HEK293T (cell line): Measurements from ENCODE around the gene OGA.
A peak's percentile ranks its signal among the peaks of the same experiment; 100 is the strongest.

ENCODE experiments used
- CTCF ChIA-PET: fragments of 350-600 bp; formaldehyde crosslinking; extraction: SDS; loops from one replicate; lab custom pipeline; 2021; ENCODE audit warnings: antibody characterized with exemption, inconsistent platforms; lab: Yijun Ruan, JAX
- POLR2A ChIA-PET: fragments of 350-600 bp; formaldehyde crosslinking; extraction: SDS; loops from one replicate; lab custom pipeline; 2020; ENCODE audit warnings: antibody characterized with exemption, inconsistent platforms; lab: Yijun Ruan, JAX
- DNase-seq: peaks from one replicate; pipeline ENCODE4 v3.0.0; 2012; ENCODE audit warnings: mixed read lengths; ENCODE audit errors: extremely low spot score
- ARNT ChIP-seq: fragments of 450-650 bp; IDR thresholded peaks from 2 replicates; pipeline ENCODE4 v1.6.1; 2017; ENCODE audit warnings: mild to moderate bottlenecking
- BHLHE40 ChIP-seq: fragments of 450-650 bp; IDR thresholded peaks from 2 replicates; pipeline ENCODE4 v1.6.1; 2016; ENCODE audit warnings: mild to moderate bottlenecking, moderate library complexity, borderline replicate concordance
- CTBP1 ChIP-seq: fragments of 450-650 bp; IDR thresholded peaks from 2 replicates; pipeline ENCODE4 v1.6.1; 2016; ENCODE audit warnings: borderline replicate concordance
- ELF4 ChIP-seq: fragments of 450-650 bp; IDR thresholded peaks from 2 replicates; pipeline ENCODE4 v1.6.1; 2017; ENCODE audit warnings: antibody characterized with exemption
- FOXA1 ChIP-seq: fragments of 450-650 bp; IDR thresholded peaks from 2 replicates; pipeline ENCODE4 v1.6.1; 2016; ENCODE audit warnings: mild to moderate bottlenecking
- FOXK2 ChIP-seq: fragments of 450-650 bp; IDR thresholded peaks from 2 replicates; pipeline ENCODE4 v1.6.1; 2016; ENCODE audit warnings: mild to moderate bottlenecking
- FOXM1 ChIP-seq: fragments of 450-650 bp; IDR thresholded peaks from 2 replicates; pipeline ENCODE4 v1.6.1; 2017; ENCODE audit warnings: mild to moderate bottlenecking, borderline replicate concordance
- HDGF ChIP-seq: fragments of 450-650 bp; IDR thresholded peaks from 2 replicates; pipeline ENCODE4 v1.6.1; 2017; ENCODE audit warnings: antibody characterized with exemption, borderline replicate concordance
- L3MBTL2 ChIP-seq: fragments of 450-650 bp; conservative IDR thresholded peaks from 2 replicates; pipeline ENCODE4 v1.6.1; 2016; ENCODE audit warnings: mild to moderate bottlenecking
- LEF1 ChIP-seq: fragments of 450-650 bp; IDR thresholded peaks from 2 replicates; pipeline ENCODE4 v1.6.1; 2017; ENCODE audit warnings: mild to moderate bottlenecking, borderline replicate concordance
- NFRKB ChIP-seq: fragments of 450-650 bp; IDR thresholded peaks from 2 replicates; pipeline ENCODE4 v1.6.1; 2016; ENCODE audit warnings: mild to moderate bottlenecking, moderate library complexity
- PKNOX1 ChIP-seq: fragments of 450-650 bp; IDR thresholded peaks from 2 replicates; pipeline ENCODE4 v1.6.1; 2016
- SP1 ChIP-seq: fragments of 450-650 bp; IDR thresholded peaks from 2 replicates; pipeline ENCODE4 v1.6.1; 2017
- SUZ12 ChIP-seq: fragments of 450-650 bp; IDR thresholded peaks from 2 replicates; pipeline ENCODE4 v1.6.1; 2016; ENCODE audit warnings: mild to moderate bottlenecking
- TARDBP ChIP-seq: fragments of 450-650 bp; IDR thresholded peaks from 2 replicates; pipeline ENCODE4 v1.6.1; 2016
- ZNF384 ChIP-seq: fragments of 450-650 bp; IDR thresholded peaks from 2 replicates; pipeline ENCODE4 v1.6.1; 2016

OGA gene

GRCh38 chr10:101781984-101782810, 36.0 kb downstream of the OGA start:
- POLR2A ChIA-PET = interaction anchor here (1.0 to 2.7 kb wide), 4 partner anchors 11 to 179 kb away, joined by 3 to 24 read pairs (median 5); partner anchors contain the start of gene OGA
- DNase-seq = peak; percentile 13
- CTCF ChIA-PET = interaction anchor here (2.7 kb wide), 1 partner anchor 182 kb away, joined by 41 read pairs; no protein-coding TSS in a partner anchor
- no peak for TF ChIP-seq CTBP1
- no peak for TF ChIP-seq ZNF384
- TF ChIP-seq ELF4 = no peak
- TF ChIP-seq FOXK2 = no peak
- TF ChIP-seq SUZ12 = no peak
- TF ChIP-seq PKNOX1 = no peak
- TF ChIP-seq LEF1 = no peak
- TF ChIP-seq SP1 = no peak
- no peak for TF ChIP-seq FOXA1
- TF ChIP-seq ARNT = no peak
- TF ChIP-seq L3MBTL2 = no peak
- no peak for TF ChIP-seq BHLHE40
- no peak for TF ChIP-seq NFRKB
- no peak for TF ChIP-seq TARDBP
- no peak for TF ChIP-seq FOXM1
- no peak for TF ChIP-seq HDGF

DNA sequence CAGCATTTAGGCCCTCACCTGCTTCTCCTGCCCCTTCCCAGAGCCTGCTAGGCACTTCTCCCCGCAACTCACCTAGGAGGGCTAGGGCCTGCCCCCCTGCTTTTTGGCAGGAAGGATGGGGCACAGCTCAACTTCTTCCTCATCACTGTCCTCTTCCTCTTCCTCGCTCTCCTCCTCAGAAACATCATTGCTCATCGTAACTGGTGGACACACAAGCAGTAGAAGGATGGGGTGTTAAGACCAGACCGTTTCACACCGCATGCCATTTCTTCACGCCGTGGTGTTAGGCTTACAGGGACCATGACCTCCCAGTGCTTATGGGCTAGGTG, 36.6 kb downstream of the OGA start:
- ChIA-PET POLR2A (interaction anchor here (0.8 to 1.8 kb wide), 5 partner anchors 10 to 194 kb away, joined by 3 to 6 read pairs (median 4); partner anchors contain the start of genes DPCD, OGA and POLL), CTCF (interaction anchor here (0.5 to 2.7 kb wide), 20 partner anchors 10 to 569 kb away, joined by 3 to 41 read pairs (median 4); partner anchors contain the start of genes DPCD, OGA and POLL)
- DNase-seq = peak; percentile 7
- no peak for TF ChIP-seq BHLHE40
- TF ChIP-seq HDGF = no peak
- TF ChIP-seq NFRKB = no peak
- no peak for TF ChIP-seq FOXM1
- no peak for TF ChIP-seq LEF1
- TF ChIP-seq PKNOX1 = no peak
- no peak for TF ChIP-seq FOXA1
- TF ChIP-seq FOXK2 = no peak
- no peak for TF ChIP-seq ELF4
- TF ChIP-seq ARNT = no peak
- TF ChIP-seq CTBP1 = no peak
- no peak for TF ChIP-seq ZNF384
- no peak for TF ChIP-seq L3MBTL2
- no peak for TF ChIP-seq SP1
- TF ChIP-seq TARDBP = no peak

GRCh38 chr10:101780818-101781654, 37.2 kb downstream of the OGA start:
- CTCF ChIA-PET = interaction anchor here (0.5 to 2.7 kb wide), 21 partner anchors 9 to 568 kb away, joined by 3 to 41 read pairs (median 4); partner anchors contain the start of genes DPCD, OGA and POLL
- TF ChIP-seq FOXK2 (no peak), BHLHE40 (no peak), L3MBTL2 (no peak), ZNF384 (no peak), SP1 (no peak), FOXA1 (no peak), ARNT (no peak), LEF1 (no peak), FOXM1 (no peak), SUZ12 (no peak), CTBP1 (no peak), NFRKB (no peak), HDGF (no peak), TARDBP (no peak), PKNOX1 (no peak), ELF4 (no peak)
- DNase-seq = peak; percentile 89
- POLR2A ChIA-PET = interaction anchor here (0.8 to 1.8 kb wide), 6 partner anchors 10 to 193 kb away, joined by 3 to 6 read pairs (median 4); partner anchors contain the start of genes DPCD, OGA and POLL

- CTCF ChIA-PET = interaction anchor here (0.6 to 2.7 kb wide), 9 partner anchors 16 to 264 kb away, joined by 3 to 41 read pairs (median 6); partner anchors contain the start of gene OGA
- TF ChIP-seq ARNT (no peak), BHLHE40 (no peak), ELF4 (no peak), ZNF384 (no peak), LEF1 (no peak), FOXA1 (no peak), PKNOX1 (no peak), SUZ12 (no peak), SP1 (no peak), FOXK2 (no peak), CTBP1 (no peak), FOXM1 (no peak), HDGF (no peak), NFRKB (no peak), L3MBTL2 (no peak), TARDBP (no peak)
- POLR2A ChIA-PET = interaction anchor here (1.1 to 1.3 kb wide), 2 partner anchors 177 to 193 kb away, joined by 4 to 6 read pairs; partner anchors contain the start of genes DPCD and POLL
- peak; percentile 15 for DNase-seq
Measured at GRCh38 chr10:101780187-101780817, 37.9 kb downstream of the OGA start.
